Right atrium auricular region (tissue), 2 donors: Measurements from ENCODE around the gene SIX2. TPM values are rescaled to one million over a fixed set of nuclear protein-coding genes. Genes with fewer than 3 reads are reported as not detected.

Experiments
- DNase-seq: peaks from one replicate; pipeline ENCODE4 v3.0.0-alpha.2; 2019; ENCODE audit warnings: low spot score
- H3K27ac ChIP-seq, 2 donors: fragments of 200-600 bp; sonication (generic); 1 replicate in 1 of 2; 2 replicates in 1 of 2; pipeline ENCODE4 v1.5.1; 2016 to 2019
- H3K27me3 ChIP-seq, 2 donors: fragments of 200-600 bp; sonication (generic); one replicate each; pipeline versions ENCODE4 v1.5.1 to v1.6.0; 2017 to 2019
- H3K36me3 ChIP-seq: fragments of 200-600 bp; sonication (generic); one replicate; pipeline ENCODE4 v1.5.1; 2016
- H3K4me1 ChIP-seq, 2 donors: fragments of 200-600 bp; sonication (generic); one replicate each; pipeline versions ENCODE4 v1.5.1 to v1.6.0; 2017 to 2019
- H3K4me3 ChIP-seq, 2 donors: fragments of 200-600 bp; sonication (generic); 1 replicate in 1 of 2; 2 replicates in 1 of 2; pipeline ENCODE4 v1.5.1; 2017 to 2019; ENCODE audit warnings: mild to moderate bottlenecking in 1 of 2, moderate library complexity in 1 of 2
- H3K9me3 ChIP-seq, 2 donors: fragments of 200-600 bp; sonication (generic); one replicate each; pipeline ENCODE4 v1.5.1; 2019
- total RNA-seq, 2 donors: library from RNA; depleted of rRNA; stranded (reverse); fragments of >200 nt; gene quantifications; one replicate each; pipeline ENCODE4 v1.1.0, GENCODE V29; 2016
- TF ChIP-seq, protein P1 (sequence below), 2 donors: fragments of 200-600 bp; sonication (generic); IDR thresholded peaks; one replicate each; pipeline ENCODE4 v1.5.1; 2019; ENCODE audit warnings: antibody characterized with exemption in 2 of 2

Gene SIX2
- total RNA-seq, 2 donors from 2014 or later, result 1.1 to 2.3 TPM

GRCh38 chr2:45011121-45011520 is 1.9 kb upstream of the SIX2 start:
- H3K4me1 ChIP-seq, result peaks cover 0 to 63% of the 10 kb centered on the region in 2 donors
- H3K27me3 ChIP-seq, result peaks cover 18 to 25% of the 10 kb centered on the region in 2 donors
- no peak overlapping the region for H3K27ac ChIP-seq
- no peak overlapping the region for H3K4me3 ChIP-seq
- no peak for DNase-seq
- no peaks in the 10 kb centered on the region for H3K36me3 ChIP-seq
- TF ChIP-seq, protein P1, sequence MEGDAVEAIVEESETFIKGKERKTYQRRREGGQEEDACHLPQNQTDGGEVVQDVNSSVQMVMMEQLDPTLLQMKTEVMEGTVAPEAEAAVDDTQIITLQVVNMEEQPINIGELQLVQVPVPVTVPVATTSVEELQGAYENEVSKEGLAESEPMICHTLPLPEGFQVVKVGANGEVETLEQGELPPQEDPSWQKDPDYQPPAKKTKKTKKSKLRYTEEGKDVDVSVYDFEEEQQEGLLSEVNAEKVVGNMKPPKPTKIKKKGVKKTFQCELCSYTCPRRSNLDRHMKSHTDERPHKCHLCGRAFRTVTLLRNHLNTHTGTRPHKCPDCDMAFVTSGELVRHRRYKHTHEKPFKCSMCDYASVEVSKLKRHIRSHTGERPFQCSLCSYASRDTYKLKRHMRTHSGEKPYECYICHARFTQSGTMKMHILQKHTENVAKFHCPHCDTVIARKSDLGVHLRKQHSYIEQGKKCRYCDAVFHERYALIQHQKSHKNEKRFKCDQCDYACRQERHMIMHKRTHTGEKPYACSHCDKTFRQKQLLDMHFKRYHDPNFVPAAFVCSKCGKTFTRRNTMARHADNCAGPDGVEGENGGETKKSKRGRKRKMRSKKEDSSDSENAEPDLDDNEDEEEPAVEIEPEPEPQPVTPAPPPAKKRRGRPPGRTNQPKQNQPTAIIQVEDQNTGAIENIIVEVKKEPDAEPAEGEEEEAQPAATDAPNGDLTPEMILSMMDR (IDR thresholded peaks at IDR 0.05), result no peak
- H3K9me3 ChIP-seq, result no peaks in the 10 kb centered on the region

- H3K27me3 ChIP-seq, result peaks cover 18 to 29% of the 10 kb centered on the region in 2 donors
- no peaks in the 10 kb centered on the region for H3K9me3 ChIP-seq
- peaks cover 0 to 68% of the 10 kb centered on the region in 2 donors for H3K4me1 ChIP-seq
- H3K4me3 ChIP-seq, result peak overlapping the region; percentile 38 to 55
- H3K27ac ChIP-seq, result peak overlapping the region; percentile 73 to 75
- TF ChIP-seq, protein P1 (IDR thresholded peaks at IDR 0.05), result no peak
- H3K36me3 ChIP-seq, result no peaks in the 10 kb centered on the region
- no peak for DNase-seq
These were observed 1.4 kb upstream of the SIX2 start for GRCh38 chr2:45010702-45011012.

- Histone ChIP-seq H3K36me3 (no peaks in the 10 kb centered on the region), H3K4me3 (peak overlapping the region; percentile 38 to 55), H3K27me3 (peaks cover 21 to 35% of the 10 kb centered on the region in 2 donors), H3K27ac (peak overlapping the region; percentile 73 to 75), H3K4me1 (peaks cover 0 to 71% of the 10 kb centered on the region in 2 donors), H3K9me3 (no peaks in the 10 kb centered on the region)
- peak; percentile 79 for DNase-seq
- TF ChIP-seq, protein P1 (IDR thresholded peaks at IDR 0.05), result no peak
These were observed 863 bp upstream of the SIX2 start for GRCh38 chr2:45009928-45010701.

GRCh38 chr2:45008296-45009129 is 739 bp downstream of the SIX2 start:
- H3K4me1 ChIP-seq, result peaks cover 0 to 75% of the 10 kb centered on the region in 2 donors
- peaks cover 15 to 32% of the 10 kb centered on the region in 2 donors for H3K27me3 ChIP-seq
- no peaks in the 10 kb centered on the region for H3K36me3 ChIP-seq
- TF ChIP-seq, protein P1 (IDR thresholded peaks at IDR 0.05), result no peak
- H3K9me3 ChIP-seq, result no peaks in the 10 kb centered on the region
- DNase-seq, result no peak
- H3K4me3 ChIP-seq, result peak overlapping the region; percentile 38 to 55
- peak overlapping the region in 1 of 2 donors; percentile 75 for H3K27ac ChIP-seq

DNA sequence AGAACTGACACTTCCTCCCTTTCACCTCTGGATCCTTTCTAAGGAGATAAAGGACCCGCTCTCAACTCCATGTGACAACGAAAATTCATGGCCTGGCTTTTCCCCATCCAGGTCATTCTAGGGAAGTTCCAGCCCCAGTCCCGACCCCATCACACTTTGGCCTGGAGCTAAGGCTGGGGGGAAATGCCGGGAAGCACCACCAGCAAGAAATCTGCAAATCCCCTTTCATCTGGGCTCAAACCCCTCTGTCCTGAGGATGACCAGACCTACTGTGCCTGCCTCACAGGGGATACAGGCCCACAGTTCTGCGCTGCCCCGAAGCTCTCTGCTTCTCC is 1.3 kb downstream of the SIX2 start:
- Histone ChIP-seq H3K27ac (no peak overlapping the region), H3K4me1 (peaks cover 0 to 69% of the 10 kb centered on the region in 2 donors), H3K36me3 (no peaks in the 10 kb centered on the region), H3K9me3 (no peaks in the 10 kb centered on the region), H3K4me3 (peak overlapping the region; percentile 38 to 55), H3K27me3 (peaks cover 15 to 36% of the 10 kb centered on the region in 2 donors)
- TF ChIP-seq, protein P1 (IDR thresholded peaks at IDR 0.05), result no peak
- no peak for DNase-seq
